ENCODE measurements around the gene SLC8B1. TPM values are rescaled to one million over a fixed set of nuclear protein-coding genes. Genes with fewer than 3 reads are reported as not detected.
A peak's percentile ranks its signal among the peaks of the same experiment; 100 is the strongest.

The SLC8B1 gene
- total RNA-seq = 39.3 TPM
- long read RNA-seq, partial matches to known transcripts = 40 of 62 reads
- long read RNA-seq, other reads (novel, unspliced or antisense) = 22 of 62 reads

GRCh38 chr12:113334786-113335539 is at the start of gene SLC8B1:
Gene SLC8B1, minus strand, starts transcription at chr12:113335109. Its CDS starts 2,231 bp downstream, at chr12:113332878.
- ATAC-seq = peak; percentile 99 to 100
- Histone ChIP-seq H3K27me3 (ENCODE audit: low read depth) (no peaks in the 10 kb centered on the region), H3K4me3 (peak within 1 kb of the TSS; percentile 93), H3K9me3 (no peaks in the 10 kb centered on the region), H3K36me3 (peaks cover 28% of the 10 kb centered on the region), H3K4me1 (peaks cover 18% of the 10 kb centered on the region), H3K27ac (peak within 1 kb of the TSS; percentile 82)
- TF ChIP-seq CTCF (IDR thresholded peaks at IDR 0.05) = no peak
- peak; percentile 93 for DNase-seq
- intact Hi-C loops (cut with DNase I) = no loop called here

GRCh38 chr12:113382206-113382605 is 47.3 kb upstream of the SLC8B1 start:
- no peak for DNase-seq
- Histone ChIP-seq H3K4me3 (no peak overlapping the region), H3K4me1 (no peaks in the 10 kb centered on the region), H3K9me3 (no peaks in the 10 kb centered on the region), H3K36me3 (peaks cover 71% of the 10 kb centered on the region), H3K27ac (no peak overlapping the region), H3K27me3 (ENCODE audit: low read depth) (no peaks in the 10 kb centered on the region)
- no peak for ATAC-seq
- TF ChIP-seq CTCF (IDR thresholded peaks at IDR 0.05) = no peak
- intact Hi-C loops (cut with DNase I) = no loop called here

GRCh38 chr12:113381220-113381619 is 46.3 kb upstream of the SLC8B1 start:
- Histone ChIP-seq H3K9me3 (no peaks in the 10 kb centered on the region), H3K27ac (no peak overlapping the region), H3K36me3 (peaks cover 73% of the 10 kb centered on the region), H3K4me1 (no peaks in the 10 kb centered on the region), H3K4me3 (no peak overlapping the region), H3K27me3 (ENCODE audit: low read depth) (no peaks in the 10 kb centered on the region)
- no peak for DNase-seq
- intact Hi-C loops (cut with DNase I) = no loop called here
- ATAC-seq = no peak
- no peak for TF ChIP-seq CTCF (IDR thresholded peaks at IDR 0.05)

- Histone ChIP-seq H3K27ac (no peak overlapping the region), H3K27me3 (ENCODE audit: low read depth) (no peaks in the 10 kb centered on the region), H3K4me1 (no peaks in the 10 kb centered on the region), H3K4me3 (no peak overlapping the region), H3K9me3 (no peaks in the 10 kb centered on the region), H3K36me3 (peaks cover 74% of the 10 kb centered on the region)
- intact Hi-C loops (cut with DNase I) = no loop called here
- ATAC-seq = no peak
- no peak for TF ChIP-seq CTCF (IDR thresholded peaks at IDR 0.05)
- no peak for DNase-seq
Observed at GRCh38 chr12:113378291-113378690, 43.4 kb upstream of the SLC8B1 start.

GRCh38 chr12:113374823-113375428 is 40.0 kb upstream of the SLC8B1 start:
- no peak for DNase-seq
- H3K4me3 ChIP-seq = no peak overlapping the region
- intact Hi-C loops (cut with DNase I) = no loop called here
- ATAC-seq = no peak
- TF ChIP-seq CTCF (IDR thresholded peaks at IDR 0.05) = no peak
- peaks cover 74% of the 10 kb centered on the region for H3K36me3 ChIP-seq
- no peaks in the 10 kb centered on the region for H3K9me3 ChIP-seq
- H3K27me3 ChIP-seq (ENCODE audit: low read depth) = no peaks in the 10 kb centered on the region
- no peaks in the 10 kb centered on the region for H3K4me1 ChIP-seq
- no peak overlapping the region for H3K27ac ChIP-seq

Measured in lower lobe of right lung (tissue), 2 donors.